ENCODE data around the gene PNPLA7.
"Not testable (repeated sequence)": the region's sequence is repeated elsewhere in the genome, so short reads cannot be mapped to it uniquely, and the experiment has no call there.

PNPLA7 gene

DNA sequence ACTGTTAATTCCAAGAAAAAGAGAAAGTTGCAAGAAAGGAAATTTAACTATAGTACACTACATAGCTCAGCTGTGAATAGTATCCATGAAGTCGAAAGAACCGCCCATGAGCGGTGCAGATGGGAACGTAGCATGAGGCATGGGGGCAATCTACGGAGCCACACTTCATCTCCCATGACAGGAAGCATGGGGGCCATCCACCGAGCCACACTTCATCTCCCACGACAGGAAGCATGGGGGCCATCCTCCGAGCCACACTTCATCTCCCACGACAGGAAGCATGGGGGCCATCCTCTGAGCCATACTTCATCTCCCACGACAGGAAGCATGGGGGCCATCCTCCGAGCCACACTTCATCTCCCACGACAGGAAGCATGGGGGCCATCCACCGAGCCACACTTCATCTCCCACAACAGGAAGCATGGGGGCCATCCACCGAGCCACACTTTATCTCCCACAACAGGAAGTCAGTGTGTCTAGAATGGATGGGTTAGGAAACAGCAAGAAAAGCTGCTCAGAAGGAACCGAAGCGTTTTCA is 13.5 kb downstream of the PNPLA7 start:
- not testable (repeated sequence) for DNase-seq

- DNase-seq, result no peak
Measured at GRCh38 chr9:137535120-137535428, 15.1 kb downstream of the PNPLA7 start.

GRCh38 chr9:137534256-137535119 is 15.7 kb downstream of the PNPLA7 start:
- no peak for DNase-seq

GRCh38 chr9:137532891-137533468 is 17.2 kb downstream of the PNPLA7 start:
- DNase-seq, result not testable (repeated sequence)

- DNase-seq, result no peak
Measured at GRCh38 chr9:137531099-137531765, 19.0 kb downstream of the PNPLA7 start.

DNA sequence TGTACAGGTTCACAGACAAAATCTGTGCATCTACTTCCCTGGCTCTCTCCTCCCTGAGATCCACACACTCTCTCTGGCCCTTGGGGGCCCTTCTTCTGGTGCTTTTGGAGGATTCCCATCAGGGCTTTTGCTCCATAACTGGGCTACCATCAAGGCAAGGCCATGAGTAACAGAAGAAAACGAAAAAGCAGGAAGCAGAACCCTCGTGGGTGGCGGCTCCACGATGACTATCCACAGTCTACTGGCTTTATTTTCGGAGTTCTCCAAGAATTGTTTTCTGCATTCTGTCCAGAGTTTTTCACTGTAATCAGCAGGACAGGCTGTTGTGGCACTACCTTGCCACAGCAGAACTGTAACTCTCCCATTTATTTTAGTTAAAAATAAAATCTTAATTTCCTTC is 19.9 kb downstream of the PNPLA7 start:
- DNase-seq, result no peak

GRCh38 chr9:137524981-137525317 is 25.3 kb downstream of the PNPLA7 start:
- DNase-seq, result no peak

DNA sequence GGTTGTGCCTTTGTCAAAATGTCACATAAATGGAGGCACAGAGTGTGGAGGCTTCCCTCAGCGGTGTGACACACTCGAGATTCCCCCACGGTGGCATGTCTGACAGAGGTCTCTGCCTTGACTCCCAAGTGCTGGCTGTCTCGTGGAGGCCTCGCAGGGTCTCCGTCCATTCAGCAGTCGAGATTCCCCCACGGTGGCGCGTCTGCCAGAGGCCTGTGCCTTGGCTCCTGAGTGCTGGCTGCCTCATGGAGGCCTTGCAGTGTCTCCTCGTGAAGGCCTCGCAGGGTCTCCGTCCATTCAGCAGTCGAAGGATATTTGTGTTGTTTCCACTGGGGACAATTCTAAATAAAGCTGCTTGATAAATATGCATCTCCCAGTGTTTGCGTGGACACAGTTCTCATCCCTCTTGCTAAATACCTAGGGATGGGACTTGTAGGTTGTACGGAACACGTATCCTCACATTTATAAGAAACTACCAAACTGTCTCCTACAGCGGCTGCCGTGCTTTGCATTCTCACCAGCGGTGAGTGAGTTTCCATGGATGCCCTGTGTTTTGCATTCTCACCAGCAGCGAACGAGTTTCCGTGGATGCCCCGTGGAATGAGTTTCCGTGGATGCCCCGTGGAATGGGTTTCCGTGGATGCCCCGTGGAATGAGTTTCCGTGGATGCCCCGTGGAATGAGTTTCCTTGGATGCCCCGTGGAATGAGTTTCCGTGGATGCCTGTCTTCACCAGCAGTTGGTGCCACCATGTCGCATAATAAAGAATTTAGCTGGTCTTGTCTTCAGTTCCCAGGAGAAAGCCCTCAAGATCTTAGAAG is 25.8 kb downstream of the PNPLA7 start:
- DNase-seq, result no peak

- DNase-seq, result no peak
Measured at GRCh38 chr9:137522746-137523455, 27.3 kb downstream of the PNPLA7 start.

DNA sequence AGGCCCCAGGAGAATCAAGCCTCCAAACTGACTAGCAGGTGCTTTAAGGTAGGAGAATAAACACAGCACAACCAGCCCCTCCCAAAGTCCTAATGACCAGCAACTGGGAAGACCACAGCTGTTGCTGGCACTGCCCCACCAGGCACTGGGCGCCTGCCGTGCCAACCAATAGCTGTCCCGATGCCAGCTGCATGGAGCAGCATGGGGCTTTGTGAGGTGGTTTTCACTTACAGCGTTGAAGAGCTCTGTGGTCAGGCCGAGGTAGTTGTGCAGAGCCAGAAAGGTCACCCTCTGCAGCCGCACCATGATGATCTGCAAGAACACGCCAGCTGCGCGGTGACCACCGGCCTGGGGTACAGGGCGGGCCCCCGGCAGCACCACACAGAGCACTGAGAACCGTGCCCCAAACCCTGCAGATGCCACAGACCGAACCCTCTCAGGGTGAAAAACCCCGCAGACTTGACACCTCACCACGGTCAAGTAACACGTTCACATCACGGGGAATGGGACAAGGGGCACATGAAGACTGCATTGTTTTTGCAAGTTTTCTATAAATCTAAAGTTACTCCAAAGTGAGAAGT is 28.7 kb downstream of the PNPLA7 start:
- DNase-seq, result no peak

DNA sequence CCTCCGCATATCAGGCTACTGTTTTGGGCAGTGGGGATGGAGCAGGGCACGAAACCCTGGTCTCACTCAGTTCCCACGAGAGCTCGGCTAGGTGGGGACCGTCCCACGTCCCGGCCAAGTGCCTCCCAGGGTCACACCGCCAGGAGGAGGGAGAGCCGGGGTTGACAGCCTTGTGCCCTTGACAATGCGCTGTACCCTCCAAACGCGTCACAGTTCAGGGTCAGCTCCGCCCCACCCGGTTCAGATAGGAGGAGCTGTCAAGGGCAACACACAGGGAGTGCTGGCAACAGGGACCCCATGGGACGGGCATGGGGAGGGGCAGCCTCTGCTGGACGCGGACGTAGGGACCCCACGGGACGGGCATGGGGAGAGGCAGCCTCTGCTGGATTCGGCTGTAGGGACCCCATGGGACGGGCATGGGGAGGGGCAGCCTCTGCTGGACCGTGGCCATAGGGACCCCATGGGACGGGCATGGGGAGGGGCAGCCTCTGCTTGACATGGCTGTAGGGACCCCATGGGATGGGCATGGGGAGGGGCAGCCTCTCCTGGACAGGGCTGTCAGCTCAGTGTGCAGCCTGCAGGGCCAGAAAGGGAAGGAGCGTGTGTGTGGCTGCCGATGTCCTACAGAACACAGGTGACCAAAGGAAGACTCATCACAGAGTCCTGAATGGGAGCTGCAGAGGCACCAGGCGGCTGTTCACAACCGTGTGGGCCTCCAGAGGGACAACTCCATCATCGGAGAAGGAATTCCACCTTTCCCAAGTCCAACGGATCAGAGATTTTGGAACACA is 29.4 kb downstream of the PNPLA7 start:
- DNase-seq, result no peak

DNA sequence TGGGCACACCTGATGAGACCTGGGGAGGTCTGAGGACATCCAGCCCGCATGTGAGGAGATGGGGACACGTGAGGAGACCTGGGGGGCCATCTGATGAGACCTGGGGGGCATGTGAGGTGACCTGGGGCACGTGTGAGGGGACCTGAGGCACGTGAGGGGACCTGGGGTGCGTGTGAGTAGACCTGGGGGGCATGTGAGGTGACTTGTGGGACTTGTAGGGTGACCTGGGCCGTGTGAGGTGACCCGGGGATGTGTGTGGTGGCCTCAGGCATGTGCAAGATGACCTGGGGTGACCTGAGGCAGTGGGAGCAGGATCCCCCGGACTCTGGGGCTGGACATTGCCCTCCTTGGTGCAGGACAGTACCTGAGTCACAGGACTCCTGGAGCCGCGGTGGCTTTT is 30.6 kb downstream of the PNPLA7 start:
- DNase-seq, result no peak

GRCh38 chr9:137518661-137519459 is 31.3 kb downstream of the PNPLA7 start:
- DNase-seq, result not testable (repeated sequence)

DNA sequence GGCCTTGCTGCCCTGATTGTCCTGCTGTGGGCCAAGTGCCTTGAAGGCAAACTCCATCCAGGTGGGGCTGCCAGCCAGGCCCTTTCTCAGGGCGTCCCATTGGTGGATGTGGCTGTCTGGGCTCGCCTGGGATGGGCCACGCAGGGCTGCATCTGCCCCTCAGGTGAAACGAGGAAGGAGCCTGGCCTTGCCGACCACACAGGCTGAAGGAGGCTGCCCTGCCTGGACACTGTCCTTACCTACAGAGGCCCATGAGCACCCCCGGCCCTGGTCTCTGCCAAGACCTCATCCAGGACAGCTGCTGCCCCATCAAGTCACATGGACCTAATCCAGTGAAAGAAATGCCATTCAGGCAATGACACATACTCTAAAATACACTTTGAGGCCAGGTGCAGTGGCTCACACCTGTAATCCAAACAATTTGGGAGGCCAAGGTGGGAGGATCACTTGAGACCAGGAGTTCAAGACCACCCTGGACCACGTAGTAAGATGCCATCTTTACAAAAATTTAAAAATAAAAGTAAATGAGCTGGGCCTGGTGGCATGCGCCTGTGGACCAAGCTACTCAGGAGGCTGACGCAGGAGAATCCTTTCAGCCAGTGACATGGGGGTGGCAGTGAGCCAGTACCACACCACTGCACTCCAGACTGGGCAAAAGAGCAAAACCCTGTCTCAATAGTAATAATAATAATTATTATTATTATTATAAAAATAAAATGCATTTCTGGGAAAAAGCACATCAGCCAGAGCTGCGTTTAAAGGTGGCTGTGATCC is 33.9 kb downstream of the PNPLA7 start:
- no peak for DNase-seq

GRCh38 chr9:137515338-137515724 is 34.9 kb downstream of the PNPLA7 start:
- no peak for DNase-seq

- DNase-seq, result no peak
Measured at GRCh38 chr9:137514691-137515337, 35.4 kb downstream of the PNPLA7 start.

- DNase-seq, result not testable (repeated sequence)
Measured at GRCh38 chr9:137513801-137514570, 36.2 kb downstream of the PNPLA7 start.

- DNase-seq, result not testable (repeated sequence)
Measured at GRCh38 chr9:137513136-137513535, 37.1 kb downstream of the PNPLA7 start.
